ENCODE measurements around the gene EHBP1. TPM values are rescaled to one million over a fixed set of nuclear protein-coding genes. Genes with fewer than 3 reads are reported as not detected.

EHBP1 gene
- total RNA-seq, 1 experiment from 2014 or later = 32.1 TPM

GRCh38 chr2:62817995-62818713 lies 112.6 kb downstream of the EHBP1 start:
- Histone ChIP-seq H3K4me1 (ENCODE audit: insufficient read depth, low read length, poor library complexity, severe bottlenecking) (no peaks in the 10 kb centered on the region), H3K27me3 (replicated peaks; ENCODE audit: insufficient read depth, low read depth, low read length, poor library complexity) (no peaks in the 10 kb centered on the region), H3K27ac (ENCODE audit: low read depth, low read length, poor library complexity, severe bottlenecking) (no peak overlapping the region), H3K9me3 (ENCODE audit: low read depth, low read length, poor library complexity, severe bottlenecking) (no peaks in the 10 kb centered on the region), H3K4me3 (ENCODE audit: low read depth, low read length, poor library complexity, severe bottlenecking) (no peak overlapping the region), H3K36me3 (ENCODE audit: insufficient read depth, low read length, poor library complexity, severe bottlenecking) (no peaks in the 10 kb centered on the region)
- no TSS peak for BruUV-seq (replicated peaks)
- TF ChIP-seq, protein P1, sequence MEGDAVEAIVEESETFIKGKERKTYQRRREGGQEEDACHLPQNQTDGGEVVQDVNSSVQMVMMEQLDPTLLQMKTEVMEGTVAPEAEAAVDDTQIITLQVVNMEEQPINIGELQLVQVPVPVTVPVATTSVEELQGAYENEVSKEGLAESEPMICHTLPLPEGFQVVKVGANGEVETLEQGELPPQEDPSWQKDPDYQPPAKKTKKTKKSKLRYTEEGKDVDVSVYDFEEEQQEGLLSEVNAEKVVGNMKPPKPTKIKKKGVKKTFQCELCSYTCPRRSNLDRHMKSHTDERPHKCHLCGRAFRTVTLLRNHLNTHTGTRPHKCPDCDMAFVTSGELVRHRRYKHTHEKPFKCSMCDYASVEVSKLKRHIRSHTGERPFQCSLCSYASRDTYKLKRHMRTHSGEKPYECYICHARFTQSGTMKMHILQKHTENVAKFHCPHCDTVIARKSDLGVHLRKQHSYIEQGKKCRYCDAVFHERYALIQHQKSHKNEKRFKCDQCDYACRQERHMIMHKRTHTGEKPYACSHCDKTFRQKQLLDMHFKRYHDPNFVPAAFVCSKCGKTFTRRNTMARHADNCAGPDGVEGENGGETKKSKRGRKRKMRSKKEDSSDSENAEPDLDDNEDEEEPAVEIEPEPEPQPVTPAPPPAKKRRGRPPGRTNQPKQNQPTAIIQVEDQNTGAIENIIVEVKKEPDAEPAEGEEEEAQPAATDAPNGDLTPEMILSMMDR (conservative IDR thresholded peaks at IDR 0.05; ENCODE audit: low read depth, low read length) = no peak
- intact Hi-C loops (cut with micrococcal nuclease; ENCODE audit: unreplicated experiment) = no loop called here
- ChIA-PET POLR2A (ENCODE audit: low non-redundant PET) (no interaction called here), CTCF (no interaction called here)
- DNase-seq (ENCODE audit: low spot score) = no peak

GRCh38 chr2:62822549-62822948 lies 117.0 kb downstream of the EHBP1 start:
- no peaks in the 10 kb centered on the region for H3K9me3 ChIP-seq (ENCODE audit: low read depth, low read length, poor library complexity, severe bottlenecking)
- BruUV-seq (replicated peaks) = no TSS peak
- H3K4me1 ChIP-seq (ENCODE audit: insufficient read depth, low read length, poor library complexity, severe bottlenecking) = peaks cover 13% of the 10 kb centered on the region
- intact Hi-C loops (cut with micrococcal nuclease; ENCODE audit: unreplicated experiment) = no loop called here
- H3K36me3 ChIP-seq (ENCODE audit: insufficient read depth, low read length, poor library complexity, severe bottlenecking) = no peaks in the 10 kb centered on the region
- ChIA-PET POLR2A (ENCODE audit: low non-redundant PET) (no interaction called here), CTCF (no interaction called here)
- H3K27ac ChIP-seq (ENCODE audit: low read depth, low read length, poor library complexity, severe bottlenecking) = no peak overlapping the region
- H3K4me3 ChIP-seq (ENCODE audit: low read depth, low read length, poor library complexity, severe bottlenecking) = no peak overlapping the region
- no peaks in the 10 kb centered on the region for H3K27me3 ChIP-seq (replicated peaks; ENCODE audit: insufficient read depth, low read depth, low read length, poor library complexity)
- TF ChIP-seq EZH2 (IDR thresholded peaks at IDR 0.05; ENCODE audit: borderline replicate concordance, low read depth, low read length, poor library complexity, severe bottlenecking) = no peak
- TF ChIP-seq, protein P1 (conservative IDR thresholded peaks at IDR 0.05; ENCODE audit: low read depth, low read length) = no peak
- no peak for DNase-seq (ENCODE audit: low spot score)

DNA sequence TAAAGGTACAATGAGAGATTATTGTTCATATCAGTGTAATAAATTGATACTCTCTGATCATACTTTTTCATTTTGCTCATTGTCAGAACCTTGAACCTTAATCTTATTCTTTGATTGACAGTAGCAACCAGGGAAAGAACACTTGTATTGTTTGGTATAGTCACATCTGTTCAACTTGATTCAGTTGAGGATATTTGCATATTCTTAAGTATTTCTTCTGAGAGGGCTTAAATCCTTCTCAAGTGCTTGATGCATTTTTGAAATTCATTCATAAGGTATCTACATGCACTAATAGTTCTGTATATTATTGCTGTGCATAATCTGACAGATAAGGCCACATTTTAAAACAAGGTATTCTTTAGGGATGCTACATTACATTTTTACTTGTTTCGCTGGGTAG lies 118.9 kb downstream of the EHBP1 start:
- BruUV-seq (replicated peaks) = no TSS peak
- DNase-seq (ENCODE audit: low spot score) = peak; percentile 6
- Histone ChIP-seq H3K9me3 (ENCODE audit: low read depth, low read length, poor library complexity, severe bottlenecking) (no peaks in the 10 kb centered on the region), H3K27me3 (replicated peaks; ENCODE audit: insufficient read depth, low read depth, low read length, poor library complexity) (no peaks in the 10 kb centered on the region), H3K36me3 (ENCODE audit: insufficient read depth, low read length, poor library complexity, severe bottlenecking) (no peaks in the 10 kb centered on the region), H3K4me3 (ENCODE audit: low read depth, low read length, poor library complexity, severe bottlenecking) (no peak overlapping the region), H3K4me1 (ENCODE audit: insufficient read depth, low read length, poor library complexity, severe bottlenecking) (peaks cover 13% of the 10 kb centered on the region), H3K27ac (ENCODE audit: low read depth, low read length, poor library complexity, severe bottlenecking) (no peak overlapping the region)
- intact Hi-C loops (cut with micrococcal nuclease; ENCODE audit: unreplicated experiment) = no loop called here
- TF ChIP-seq, protein P1 (conservative IDR thresholded peaks at IDR 0.05; ENCODE audit: low read depth, low read length) = no peak
- no peak for TF ChIP-seq EZH2 (IDR thresholded peaks at IDR 0.05; ENCODE audit: borderline replicate concordance, low read depth, low read length, poor library complexity, severe bottlenecking)
- ChIA-PET POLR2A (ENCODE audit: low non-redundant PET) (no interaction called here), CTCF (no interaction called here)
